HG03558 (cell line): ENCODE measurements around the gene TUBB2B.
"Not testable (repeated sequence)": the region's sequence is repeated elsewhere in the genome, so short reads cannot be mapped to it uniquely, and the experiment has no call there.

Experiments
- ATAC-seq: cut with Tn5 transposase; IDR thresholded peaks from one replicate; pipeline ENCODE4 v1.9.1; 2021; ENCODE audit warnings: moderate number of reproducible peaks; ENCODE audit not compliant: unreplicated experiment; ENCODE audit errors: extremely low read depth

The TUBB2B gene

DNA sequence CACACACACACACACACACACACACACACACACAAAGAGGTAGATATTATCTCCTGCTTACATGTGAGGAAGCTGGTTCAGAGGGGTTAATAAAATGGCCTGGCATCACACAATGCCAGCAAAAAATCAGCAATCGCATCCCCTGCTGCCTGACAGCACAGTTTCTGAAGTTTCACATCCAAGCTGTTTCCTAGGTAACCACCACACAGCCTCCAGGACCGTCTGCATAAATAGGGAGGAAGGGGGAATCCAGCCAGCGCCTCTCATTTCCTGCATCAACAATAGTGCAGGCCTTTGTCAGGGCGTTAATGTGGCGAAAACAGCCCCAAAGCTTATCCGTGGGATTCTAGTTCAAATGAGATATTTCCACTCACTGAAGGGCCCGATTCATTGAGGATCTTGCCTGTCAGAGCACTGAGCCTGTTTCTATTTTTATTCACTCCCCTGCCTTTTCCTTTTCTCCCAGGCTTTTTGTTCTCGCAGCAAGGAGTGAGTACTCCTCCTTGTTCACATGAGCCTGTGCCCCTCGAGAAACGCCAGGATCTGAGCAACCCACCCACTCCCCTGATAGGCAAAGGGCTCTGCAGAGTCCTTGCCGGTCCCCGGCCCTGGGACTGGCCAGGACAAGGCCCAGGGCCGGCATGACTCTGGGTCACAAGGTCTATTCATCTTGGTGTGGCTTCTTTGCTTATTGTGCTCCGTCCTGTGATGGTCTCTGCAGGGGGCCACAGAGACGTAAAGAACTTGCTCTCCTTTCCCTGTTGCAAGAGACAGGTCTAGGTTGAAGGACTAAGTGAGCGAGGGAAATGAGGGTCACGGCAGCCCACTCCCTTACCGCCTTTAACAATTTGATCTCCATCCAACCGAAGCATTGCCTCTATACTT is 32.7 kb downstream of the TUBB2B start:
- ATAC-seq: no peak

DNA sequence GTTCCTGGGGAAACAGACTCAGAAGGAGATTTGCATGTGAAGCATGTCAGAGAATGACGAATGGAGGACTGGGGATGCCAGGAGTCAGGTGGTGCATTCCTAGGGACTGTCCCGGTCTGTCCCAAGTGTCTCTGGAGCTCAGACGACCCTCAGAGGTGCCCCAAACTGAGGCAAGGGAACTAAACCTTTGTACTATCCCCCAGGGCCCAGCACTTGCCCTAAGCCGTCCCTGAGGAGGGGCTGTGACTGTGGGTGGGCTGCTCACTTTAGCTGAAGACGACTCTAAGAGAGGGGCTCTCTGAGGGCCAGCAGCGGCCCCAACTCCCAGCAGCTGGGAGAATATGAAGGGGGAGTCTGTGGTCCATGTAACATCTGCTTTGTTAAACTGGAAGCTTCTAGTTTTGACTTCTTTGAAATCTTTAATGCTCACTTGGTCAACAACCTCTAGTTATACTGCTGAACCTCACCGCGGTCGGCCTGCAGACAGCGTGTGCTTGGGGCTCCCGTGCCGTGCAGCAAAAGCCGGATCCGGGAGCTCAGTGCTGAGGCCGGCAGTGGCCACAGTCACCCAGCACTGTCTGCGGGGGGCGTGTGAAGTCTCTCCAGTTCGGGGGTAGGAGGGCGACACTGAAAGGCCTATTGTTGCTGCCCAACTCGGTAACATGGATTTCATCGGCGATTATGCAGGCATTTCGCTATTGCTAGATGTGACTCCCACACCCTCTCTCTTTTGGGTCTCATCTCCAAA is 34.2 kb downstream of the TUBB2B start:
- no peak for ATAC-seq

DNA sequence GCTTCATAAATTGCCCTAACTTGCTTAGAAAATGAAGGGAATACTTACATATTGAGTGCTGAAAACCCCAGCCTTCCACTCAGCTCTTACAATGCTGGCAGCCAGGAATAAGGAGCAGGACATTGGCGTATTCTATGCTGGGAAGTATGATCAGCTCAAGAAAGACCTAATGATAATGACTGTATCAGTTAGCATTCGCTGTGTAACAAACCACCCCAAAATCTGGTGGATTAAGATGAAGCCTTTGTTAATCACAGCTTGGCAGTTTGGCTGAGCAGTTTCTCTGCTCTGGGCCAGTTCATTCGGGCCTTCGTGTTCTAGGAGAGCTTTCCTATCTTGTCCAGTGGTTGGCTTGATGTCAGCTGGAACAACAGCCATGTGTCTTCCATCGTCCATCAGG is 36.7 kb downstream of the TUBB2B start:
- no peak for ATAC-seq

DNA sequence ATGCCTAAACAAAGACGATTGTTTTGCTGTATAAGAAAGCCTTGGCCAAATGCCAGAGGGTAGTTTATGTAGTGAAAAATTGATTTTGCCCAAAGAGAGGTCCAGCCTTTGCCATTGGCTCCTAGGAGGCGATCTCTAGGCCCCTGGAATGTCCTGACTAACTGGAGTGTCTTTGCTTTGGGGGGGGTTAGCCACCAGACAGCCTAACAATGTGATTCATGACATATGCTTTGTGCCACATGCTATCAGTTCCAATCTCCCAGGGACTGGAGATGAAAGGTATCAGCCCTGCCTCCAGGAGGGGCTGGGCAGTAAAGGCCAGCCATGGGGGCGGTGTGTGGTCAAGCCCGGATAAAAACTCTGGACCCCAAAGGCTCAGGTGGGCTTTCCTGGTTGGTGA is 37.4 kb downstream of the TUBB2B start:
- ATAC-seq: no peak

DNA sequence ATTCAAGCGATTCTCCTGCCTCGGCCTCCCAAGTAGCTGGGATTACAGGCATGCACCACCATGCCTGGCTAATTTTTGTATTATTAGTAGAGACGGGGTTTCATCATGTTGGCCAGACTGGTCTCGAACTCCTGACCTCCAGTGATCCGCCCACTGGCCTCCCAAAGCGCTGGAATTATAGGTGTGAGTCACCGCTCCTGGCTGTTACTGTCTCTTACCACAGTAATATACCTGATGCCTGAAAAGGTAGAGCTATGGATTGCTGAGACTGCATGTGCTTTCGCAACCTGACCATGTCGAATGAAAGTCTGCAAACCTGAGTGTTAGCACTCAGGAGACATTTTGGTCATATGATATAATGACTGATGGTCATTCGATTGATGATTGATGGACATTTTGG is 38.3 kb downstream of the TUBB2B start:
- not testable (repeated sequence) for ATAC-seq

DNA sequence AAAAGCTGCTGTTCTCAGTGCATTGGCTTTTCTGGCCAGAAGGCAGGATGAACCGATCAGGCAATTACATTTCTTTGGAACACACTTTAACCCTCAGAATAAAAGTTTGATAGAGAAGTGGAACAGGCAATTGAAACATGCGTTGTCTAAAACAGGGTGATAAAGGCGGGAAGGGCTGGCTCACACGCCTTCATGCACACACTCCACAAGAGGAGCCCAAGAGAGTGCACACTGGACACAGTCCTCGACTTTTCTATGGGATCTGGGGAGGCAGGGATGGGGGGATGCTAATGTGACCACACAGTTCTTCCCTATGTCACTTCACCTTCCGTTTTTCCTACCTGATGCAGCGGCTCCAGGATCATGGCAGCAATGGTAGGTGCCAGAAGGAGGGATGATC is 39.2 kb downstream of the TUBB2B start:
- ATAC-seq: no peak

DNA sequence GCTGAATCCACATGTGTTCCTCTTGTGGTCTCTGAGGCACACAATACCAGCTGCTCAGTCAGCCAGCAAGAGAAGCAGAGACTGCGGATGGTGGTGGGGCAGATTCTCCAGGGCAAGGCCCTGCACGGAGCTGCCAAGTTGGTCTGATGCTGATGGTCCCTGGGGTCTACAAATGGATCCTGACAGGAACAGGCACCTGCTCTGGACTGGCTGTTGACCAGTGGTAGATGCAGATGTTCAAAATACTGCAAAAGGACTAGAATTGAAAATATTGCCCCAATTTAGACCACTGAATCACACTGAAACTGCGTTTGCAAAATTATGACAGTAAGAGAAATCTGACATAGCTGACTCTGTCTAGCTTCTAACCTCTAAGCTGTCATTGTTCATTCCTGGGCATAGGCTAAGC is 40.5 kb downstream of the TUBB2B start:
- no peak for ATAC-seq

DNA sequence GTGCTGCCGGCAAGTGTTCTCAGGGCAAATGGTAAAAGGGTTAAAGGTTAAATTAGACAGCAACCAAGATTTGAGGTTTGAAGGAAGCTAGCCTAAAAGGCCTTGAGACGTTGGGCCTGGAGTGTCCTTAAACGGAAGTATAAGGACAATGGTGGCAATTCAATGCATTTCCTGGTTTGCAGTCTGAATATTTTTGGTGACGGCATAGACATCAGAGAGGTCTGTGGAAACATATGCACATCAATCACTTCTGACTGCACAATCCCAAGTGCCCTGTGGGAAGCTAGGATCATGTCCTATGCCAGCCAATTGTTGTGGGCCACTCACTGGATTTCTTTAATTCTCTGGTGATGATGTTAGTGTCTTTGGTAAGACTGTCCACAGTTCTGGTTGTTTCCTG is 44.4 kb downstream of the TUBB2B start:
- ATAC-seq: no peak

DNA sequence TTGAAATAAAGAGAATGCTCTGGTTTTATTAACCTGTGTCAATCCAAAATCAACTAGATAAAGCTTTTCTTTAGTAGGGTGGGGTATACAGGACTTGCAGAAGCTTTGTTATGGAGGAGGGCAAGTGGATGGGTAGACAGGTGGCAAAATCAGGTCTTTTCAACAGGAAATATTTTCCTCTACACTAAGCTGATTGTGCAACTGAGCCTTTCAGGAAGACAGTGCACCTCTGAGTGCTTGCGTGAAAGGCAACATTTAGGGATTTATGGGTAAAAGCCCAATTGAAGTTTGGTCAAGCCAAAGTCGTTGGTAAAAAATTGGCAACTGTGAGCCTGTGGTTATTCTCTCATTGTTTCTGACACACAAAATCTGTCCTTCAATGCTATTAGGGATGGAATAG is 46.3 kb downstream of the TUBB2B start:
- no peak for ATAC-seq

DNA sequence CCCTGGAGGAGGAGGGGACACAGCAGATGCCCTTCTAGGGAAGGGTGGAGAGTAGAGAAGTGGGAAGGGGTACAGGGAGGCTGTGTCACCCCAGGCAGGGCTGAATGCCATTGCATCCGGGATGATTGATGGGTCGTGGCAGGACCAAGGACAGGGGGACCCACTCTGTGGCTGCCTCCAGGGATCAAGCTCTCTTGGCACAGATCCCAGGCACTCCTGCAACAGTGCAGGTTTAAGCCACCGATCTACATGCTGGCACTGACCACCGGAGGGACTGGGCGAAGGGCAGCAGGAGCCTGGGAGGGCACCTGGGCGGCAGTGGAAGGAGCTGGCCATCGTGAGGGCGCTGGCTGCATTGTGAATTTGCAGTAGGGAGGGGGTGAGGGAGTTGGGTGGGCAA is 47.5 kb downstream of the TUBB2B start:
- ATAC-seq: not testable (repeated sequence)

DNA sequence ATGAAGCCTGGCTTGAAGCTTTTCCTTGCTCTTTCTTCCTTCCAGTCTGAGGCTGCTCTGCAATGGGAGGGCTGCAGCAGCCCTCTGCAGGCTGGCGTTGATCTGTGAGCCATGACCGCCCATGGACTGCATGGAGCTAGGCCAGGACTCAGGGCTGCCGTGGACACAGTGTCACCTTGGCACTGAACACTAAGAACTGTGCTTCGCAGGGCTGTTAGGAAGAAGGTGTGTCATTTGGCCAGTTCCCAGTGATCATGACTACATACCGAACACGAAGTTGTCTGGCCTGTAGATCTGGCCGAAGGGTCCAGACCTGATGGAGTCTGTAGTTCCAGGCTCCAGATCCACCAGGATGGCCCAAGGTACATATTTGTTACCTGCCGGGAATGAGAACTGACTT is 48.8 kb downstream of the TUBB2B start:
- not testable (repeated sequence) for ATAC-seq

DNA sequence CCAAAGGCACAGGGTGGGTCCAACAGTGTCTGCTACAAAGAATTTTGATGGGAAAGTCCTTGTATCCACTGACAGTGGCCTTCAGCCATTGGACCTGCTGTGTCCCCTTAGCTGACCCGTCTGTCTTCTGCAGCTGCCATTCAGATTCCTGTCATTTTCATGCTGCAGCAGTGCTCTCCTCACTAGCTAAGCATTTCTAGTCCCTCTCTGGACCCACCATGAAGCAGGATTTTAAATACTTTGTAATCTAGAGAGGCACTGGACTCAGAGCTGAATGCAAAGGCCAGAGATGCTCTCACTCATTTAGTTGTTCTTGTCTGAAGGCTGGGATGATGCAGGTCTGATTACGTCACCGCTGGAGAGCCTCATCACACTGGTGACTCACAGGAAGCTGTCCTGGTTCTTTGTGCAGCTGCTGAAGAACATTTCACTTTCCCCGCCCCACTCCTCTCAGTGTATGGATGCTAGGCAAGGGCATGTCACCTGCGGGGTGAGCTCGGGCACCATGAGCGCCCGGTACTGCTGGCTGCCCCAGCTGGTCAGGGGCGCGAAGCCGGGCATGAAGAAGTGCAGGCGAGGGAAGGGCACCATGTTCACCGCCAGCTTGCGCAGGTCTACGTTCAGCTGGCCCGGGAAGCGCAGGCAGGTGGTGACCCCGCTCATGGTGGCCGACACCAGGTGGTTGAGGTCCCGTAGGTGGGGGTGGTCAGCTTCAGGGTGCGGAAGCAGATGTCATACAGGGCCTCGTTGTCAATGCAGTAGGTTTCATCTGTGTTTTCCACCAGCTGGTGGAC is 50.7 kb downstream of the TUBB2B start:
- no peak for ATAC-seq

DNA sequence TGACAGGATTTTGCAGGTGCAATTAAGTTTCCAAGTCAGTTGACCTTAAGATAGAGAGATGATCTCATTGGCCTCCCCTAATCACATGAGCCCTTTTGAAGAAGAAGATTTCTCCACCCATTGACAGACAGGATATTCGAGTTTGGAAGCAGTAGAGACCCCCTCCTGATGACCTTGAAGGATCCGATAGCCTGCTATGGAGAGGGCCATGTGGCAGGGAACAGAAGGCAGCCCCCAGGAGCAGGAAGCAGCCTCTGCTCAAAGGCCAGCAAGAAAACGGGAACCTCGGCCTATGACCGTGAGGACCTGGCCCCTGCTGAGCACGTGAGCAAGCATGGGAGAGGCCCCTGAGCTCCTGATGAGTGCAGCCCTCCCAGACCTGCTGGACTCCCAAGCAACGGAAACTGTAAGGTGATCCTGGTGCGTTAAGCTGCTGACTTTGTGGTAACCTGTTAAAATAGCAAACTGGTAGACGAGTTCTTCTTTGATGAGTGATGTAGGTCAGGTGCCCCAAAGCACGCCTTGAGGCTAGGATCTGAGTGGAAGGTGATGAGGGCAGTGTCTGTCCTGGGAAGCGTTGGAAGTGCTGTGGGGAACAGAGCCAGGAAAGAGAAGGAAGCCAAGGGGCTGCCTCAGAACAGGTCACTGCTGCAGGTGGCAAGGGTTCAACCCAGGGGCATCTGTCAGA is 51.6 kb downstream of the TUBB2B start:
- ATAC-seq: no peak
